ENCODE measurements around the gene RALB.

GRCh38 chr2:120305937-120306490 lies 53.4 kb downstream of the RALB start:
- TF ChIP-seq CTCF (IDR thresholded peaks at IDR 0.05) (no peak), ZFX (IDR thresholded peaks at IDR 0.05; ENCODE audit: borderline replicate concordance) (no peak)
